ENCODE data around the gene UPF1. TPM values are rescaled to one million over a fixed set of nuclear protein-coding genes. Genes with fewer than 3 reads are reported as not detected.

Gene UPF1
- total and polyA plus RNA-seq, 2 of the 13 experiments (the other 11 are each of a cell fraction or from before 2014, with no cell fraction given) = 16.9 to 41.8 TPM

GRCh38 chr19:18908917-18909619 is 77.3 kb downstream of the UPF1 start:
- ATAC-seq (no peak), FAIRE-seq (no peak), DNase-seq (ENCODE audit: low spot score) (no peak)
- ChIA-PET POLR2A (interaction anchor here (1.3 kb wide), 1 partner anchor 13 kb away, joined by 3 read pairs; the partner anchor contains the start of gene CERS1), CTCF (ENCODE audit: low intra/inter-chr PET ratio, low total read pairs) (no interaction called here)
- Histone ChIP-seq H3K36me3 (replicated peaks in 1 of 2; ENCODE audit: control insufficient read depth in 1 of 2, insufficient read depth in 2 of 2, low read length in 2 of 2) (peaks cover 33 to 64% of the 10 kb centered on the region in 2 experiments), H3K9ac (ENCODE audit: insufficient read depth, low read depth, low read length) (no peak overlapping the region), H3K4me3 (replicated peaks in 1 of 3; ENCODE audit: insufficient read depth in 1 of 3, low read depth in 2 of 3, low read length in 3 of 3) (no peak overlapping the region), H3K4me2 (ENCODE audit: low read depth, low read length) (no peak overlapping the region), H3K27ac (ENCODE audit: extremely low read length, insufficient read depth, low read length) (no peak overlapping the region), H3K4me1 (ENCODE audit: insufficient read depth, low read length) (no peaks in the 10 kb centered on the region), H3K79me2 (ENCODE audit: insufficient read depth, low read length) (peaks cover 4% of the 10 kb centered on the region), H3K27me3 (ENCODE audit: control insufficient read depth in 1 of 2, insufficient read depth in 2 of 2, low read length in 2 of 2) (no peaks in the 10 kb centered on the region), H4K20me1 (ENCODE audit: insufficient read depth, low read length) (no peaks in the 10 kb centered on the region), H3K9me3 (ENCODE audit: low read length) (no peaks in the 10 kb centered on the region), H2AFZ (ENCODE audit: low read length) (no peak overlapping the region)
- TF ChIP-seq PRDM4 (CRISPR knock-in tag; IDR thresholded peaks at IDR 0.05; ENCODE audit: borderline replicate concordance) (no peak), FOXK2 (IDR thresholded peaks at IDR 0.05) (no peak), ZSCAN29 (CRISPR knock-in tag; conservative IDR thresholded peaks at IDR 0.05) (no peak), ZNF660 (CRISPR knock-in tag; IDR thresholded peaks at IDR 0.05; ENCODE audit: borderline replicate concordance, low read depth) (no peak), ZNF567 (CRISPR knock-in tag; IDR thresholded peaks at IDR 0.05; ENCODE audit: borderline replicate concordance) (no peak), ZNF235 (CRISPR knock-in tag; IDR thresholded peaks at IDR 0.05; ENCODE audit: borderline replicate concordance) (no peak), ZMYM3 (CRISPR knock-in tag; IDR thresholded peaks at IDR 0.05) (no peak), ZNF432 (CRISPR knock-in tag; IDR thresholded peaks at IDR 0.05; ENCODE audit: borderline replicate concordance) (no peak), FOSL1 (CRISPR knock-in tag; IDR thresholded peaks at IDR 0.05; ENCODE audit: borderline replicate concordance) (no peak), NAIF1 (CRISPR knock-in tag; IDR thresholded peaks at IDR 0.05; ENCODE audit: borderline replicate concordance) (no peak), CHCHD3 (CRISPR knock-in tag; IDR thresholded peaks at IDR 0.05) (no peak), HMG20B (CRISPR knock-in tag; conservative IDR thresholded peaks at IDR 0.05) (no peak), TERF1 (CRISPR knock-in tag; IDR thresholded peaks at IDR 0.05) (no peak)
- TF ChIP-seq, protein P1, sequence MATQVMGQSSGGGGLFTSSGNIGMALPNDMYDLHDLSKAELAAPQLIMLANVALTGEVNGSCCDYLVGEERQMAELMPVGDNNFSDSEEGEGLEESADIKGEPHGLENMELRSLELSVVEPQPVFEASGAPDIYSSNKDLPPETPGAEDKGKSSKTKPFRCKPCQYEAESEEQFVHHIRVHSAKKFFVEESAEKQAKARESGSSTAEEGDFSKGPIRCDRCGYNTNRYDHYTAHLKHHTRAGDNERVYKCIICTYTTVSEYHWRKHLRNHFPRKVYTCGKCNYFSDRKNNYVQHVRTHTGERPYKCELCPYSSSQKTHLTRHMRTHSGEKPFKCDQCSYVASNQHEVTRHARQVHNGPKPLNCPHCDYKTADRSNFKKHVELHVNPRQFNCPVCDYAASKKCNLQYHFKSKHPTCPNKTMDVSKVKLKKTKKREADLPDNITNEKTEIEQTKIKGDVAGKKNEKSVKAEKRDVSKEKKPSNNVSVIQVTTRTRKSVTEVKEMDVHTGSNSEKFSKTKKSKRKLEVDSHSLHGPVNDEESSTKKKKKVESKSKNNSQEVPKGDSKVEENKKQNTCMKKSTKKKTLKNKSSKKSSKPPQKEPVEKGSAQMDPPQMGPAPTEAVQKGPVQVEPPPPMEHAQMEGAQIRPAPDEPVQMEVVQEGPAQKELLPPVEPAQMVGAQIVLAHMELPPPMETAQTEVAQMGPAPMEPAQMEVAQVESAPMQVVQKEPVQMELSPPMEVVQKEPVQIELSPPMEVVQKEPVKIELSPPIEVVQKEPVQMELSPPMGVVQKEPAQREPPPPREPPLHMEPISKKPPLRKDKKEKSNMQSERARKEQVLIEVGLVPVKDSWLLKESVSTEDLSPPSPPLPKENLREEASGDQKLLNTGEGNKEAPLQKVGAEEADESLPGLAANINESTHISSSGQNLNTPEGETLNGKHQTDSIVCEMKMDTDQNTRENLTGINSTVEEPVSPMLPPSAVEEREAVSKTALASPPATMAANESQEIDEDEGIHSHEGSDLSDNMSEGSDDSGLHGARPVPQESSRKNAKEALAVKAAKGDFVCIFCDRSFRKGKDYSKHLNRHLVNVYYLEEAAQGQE (IDR thresholded peaks at IDR 0.05; ENCODE audit: borderline replicate concordance in 1 of 2, low read depth in 1 of 2, low read length in 2 of 2) = no peak
- TF ChIP-seq, protein P2, sequence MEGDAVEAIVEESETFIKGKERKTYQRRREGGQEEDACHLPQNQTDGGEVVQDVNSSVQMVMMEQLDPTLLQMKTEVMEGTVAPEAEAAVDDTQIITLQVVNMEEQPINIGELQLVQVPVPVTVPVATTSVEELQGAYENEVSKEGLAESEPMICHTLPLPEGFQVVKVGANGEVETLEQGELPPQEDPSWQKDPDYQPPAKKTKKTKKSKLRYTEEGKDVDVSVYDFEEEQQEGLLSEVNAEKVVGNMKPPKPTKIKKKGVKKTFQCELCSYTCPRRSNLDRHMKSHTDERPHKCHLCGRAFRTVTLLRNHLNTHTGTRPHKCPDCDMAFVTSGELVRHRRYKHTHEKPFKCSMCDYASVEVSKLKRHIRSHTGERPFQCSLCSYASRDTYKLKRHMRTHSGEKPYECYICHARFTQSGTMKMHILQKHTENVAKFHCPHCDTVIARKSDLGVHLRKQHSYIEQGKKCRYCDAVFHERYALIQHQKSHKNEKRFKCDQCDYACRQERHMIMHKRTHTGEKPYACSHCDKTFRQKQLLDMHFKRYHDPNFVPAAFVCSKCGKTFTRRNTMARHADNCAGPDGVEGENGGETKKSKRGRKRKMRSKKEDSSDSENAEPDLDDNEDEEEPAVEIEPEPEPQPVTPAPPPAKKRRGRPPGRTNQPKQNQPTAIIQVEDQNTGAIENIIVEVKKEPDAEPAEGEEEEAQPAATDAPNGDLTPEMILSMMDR (CRISPR knock-in tag; IDR thresholded peaks at IDR 0.05) = no peak
- 97% methylated on average over 13 of the region's 17 CpGs for WGBS (ENCODE audit: low lambda C conversion rate)
- TSS peak; percentile 45 for BruUV-seq (replicated peaks)
- intact Hi-C loops (cut with micrococcal nuclease; ENCODE audit: unreplicated experiment) (no loop called here), in situ Hi-C loops (cut with HindIII; ENCODE audit: extremely low pct_ligation_motif_present, low pct_unique_long_range_greater_than_20kb) (no loop called here)

Measured in HepG2 (cell line).